ENCODE measurements around the gene LIN28A. TPM values are rescaled to one million over a fixed set of nuclear protein-coding genes. Genes with fewer than 3 reads are reported as not detected.

Gene LIN28A
- total and polyA plus RNA-seq, 2 experiments from 2014 or later = 604 to 1,571 TPM

GRCh38 chr1:26411624-26412074, 1.0 kb downstream of the LIN28A start (continued):
- no peak for TF ChIP-seq EZH2 (IDR thresholded peaks at IDR 0.05; ENCODE audit: low read depth, unreplicated experiment)

GRCh38 chr1:26412180-26412840, 1.7 kb downstream of the LIN28A start:
- H3K27me3 ChIP-seq (ENCODE audit: insufficient read depth) = no peaks in the 10 kb centered on the region
- H3F3A ChIP-seq (replicated peaks; ENCODE audit: low read depth) = peaks cover 56% of the 10 kb centered on the region
- H3K9me3 Mint-ChIP-seq = peaks cover 4% of the 10 kb centered on the region; the same call in 1 of the 3 replicates
- DNase-seq (ENCODE audit: low spot score) (peak; percentile 97), ATAC-seq (peak; percentile 15)
- H3K4me1 Mint-ChIP-seq = peaks cover 56% of the 10 kb centered on the region
- peak overlapping the region; percentile 84 for H3K4me2 ChIP-seq
- no peaks in the 10 kb centered on the region for H3K9me2 ChIP-seq (ENCODE audit: insufficient read depth)
- TF ChIP-seq ZNF114 (CRISPR knock-in tag; IDR thresholded peaks at IDR 0.05) = no peak
- TF ChIP-seq ZNF331 (CRISPR knock-in tag; IDR thresholded peaks at IDR 0.05; ENCODE audit: low read depth) = no peak
- TF ChIP-seq REST (IDR thresholded peaks at IDR 0.05; ENCODE audit: unreplicated experiment) = peak; percentile 37
- TF ChIP-seq ETS1 (IDR thresholded peaks at IDR 0.05) = peak; percentile 68; the same call in 1 of the 2 replicates
- TF ChIP-seq ZNF462 (CRISPR knock-in tag; IDR thresholded peaks at IDR 0.05) = no peak
- peak; percentile 77; the same call in 1 of the 2 replicates for TF ChIP-seq POLR2AphosphoS5 (IDR thresholded peaks at IDR 0.05; ENCODE audit: low read depth)
- TF ChIP-seq CREB1 (CRISPR knock-in tag; IDR thresholded peaks at IDR 0.05; ENCODE audit: low read depth) = peak; percentile 37; the same call in 1 of the 2 replicates
- peak overlapping the region; percentile 97 for H3K27ac Mint-ChIP-seq
- H3K4me3 Mint-ChIP-seq = peak overlapping the region; percentile 99
- H3K27ac ChIP-seq (ENCODE audit: low read depth) = peak overlapping the region; percentile 100
- H3K79me2 ChIP-seq (replicated peaks; ENCODE audit: insufficient read depth) = peaks cover 61% of the 10 kb centered on the region
- H2AFZ ChIP-seq = no peak overlapping the region
- H3K36me3 Mint-ChIP-seq (ENCODE audit: low read depth) = peaks cover 64% of the 10 kb centered on the region
- H3K4me1 ChIP-seq (ENCODE audit: insufficient read depth) = peaks cover 52% of the 10 kb centered on the region
- H3K36me3 ChIP-seq (ENCODE audit: insufficient read depth) = peaks cover 23% of the 10 kb centered on the region; the same call in 1 of the 2 replicates
- peaks cover 36% of the 10 kb centered on the region for H4K20me1 ChIP-seq (replicated peaks; ENCODE audit: insufficient read depth)
- peak overlapping the region; percentile 96 for H3K4me3 ChIP-seq
- peaks cover 43% of the 10 kb centered on the region for H3K27me3 Mint-ChIP-seq (ENCODE audit: insufficient read depth, low read depth, poor library complexity)

Data from GM23338 (cell line).